ENCODE results near the gene ITGB3. TPM values are rescaled to one million over a fixed set of nuclear protein-coding genes. Genes with fewer than 3 reads are reported as not detected.

Gene ITGB3
- total RNA-seq, 1 donor from 2014 or later = not detected

DNA sequence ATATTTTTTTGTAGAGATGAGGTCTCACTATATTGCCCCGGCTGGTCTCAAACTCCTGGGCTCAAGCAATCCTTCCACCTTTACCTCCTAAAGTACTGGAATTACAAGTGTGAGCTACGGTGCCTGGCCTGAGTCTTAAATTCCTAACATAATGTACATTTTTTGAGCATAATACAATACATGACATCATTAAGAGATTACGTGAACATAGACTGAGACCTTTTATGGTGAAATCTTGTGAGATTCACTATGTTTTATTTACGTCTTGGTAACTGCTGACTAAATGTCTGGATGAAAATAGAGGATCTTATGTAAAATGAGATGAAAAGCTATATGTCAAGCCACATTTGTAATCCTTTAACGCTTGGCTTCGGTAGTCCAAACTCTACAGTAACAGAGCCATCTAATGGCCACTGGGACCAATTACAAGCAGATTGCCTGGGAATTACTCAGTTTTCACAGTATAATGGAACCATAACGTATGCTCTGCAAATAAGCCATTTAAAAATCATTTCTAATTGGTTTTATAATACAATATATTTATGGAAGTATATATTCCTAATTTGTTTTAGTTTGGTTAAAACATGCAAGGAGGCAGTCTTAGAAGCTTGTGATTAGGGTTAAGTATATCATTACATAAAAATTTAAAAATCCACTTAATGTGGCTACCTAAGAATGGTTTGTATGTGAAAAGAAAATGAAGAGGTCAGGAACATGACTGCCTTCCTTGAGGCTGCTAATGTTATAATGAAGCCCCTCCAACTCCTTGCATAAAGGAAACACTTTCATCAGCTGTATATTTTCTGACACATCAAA is 62.0 kb downstream of the ITGB3 start:
- Mint-ChIP-seq H3K27ac (ENCODE audit: unreplicated experiment) (no peak overlapping the region), H3K36me3 (ENCODE audit: low read depth, unreplicated experiment) (no peaks in the 10 kb centered on the region), H3K4me1 (ENCODE audit: unreplicated experiment) (no peaks in the 10 kb centered on the region), H3K27me3 (ENCODE audit: unreplicated experiment) (no peaks in the 10 kb centered on the region), H3K4me3 (ENCODE audit: unreplicated experiment) (no peak overlapping the region), H3K9me3 (ENCODE audit: unreplicated experiment) (no peaks in the 10 kb centered on the region)
- TF ChIP-seq CTCF (IDR thresholded peaks at IDR 0.05; ENCODE audit: unreplicated experiment) = peak; percentile 15
- peak; percentile 25 for DNase-seq (ENCODE audit: low spot score)

DNA sequence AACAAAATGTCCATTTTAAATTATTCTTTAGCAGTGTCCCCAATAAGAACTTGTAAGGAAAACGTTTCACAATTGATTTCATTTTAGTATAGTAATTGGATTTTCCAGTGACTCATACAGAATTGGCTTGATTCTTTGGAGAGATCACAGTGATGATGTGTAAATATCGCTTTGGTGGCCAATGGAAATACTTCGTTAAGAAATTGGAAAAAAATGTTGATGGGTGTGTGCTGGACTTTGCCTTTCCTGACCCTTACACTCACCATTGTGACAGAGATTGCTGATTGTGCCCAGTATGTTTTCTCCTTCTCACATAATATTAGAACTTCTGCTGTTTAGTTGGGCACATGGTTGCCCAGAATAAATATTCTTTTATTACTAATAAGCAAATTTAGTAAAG is 62.7 kb downstream of the ITGB3 start:
- Mint-ChIP-seq H3K4me1 (ENCODE audit: unreplicated experiment) (no peaks in the 10 kb centered on the region), H3K9me3 (ENCODE audit: unreplicated experiment) (peaks cover 3% of the 10 kb centered on the region), H3K27ac (ENCODE audit: unreplicated experiment) (no peak overlapping the region), H3K27me3 (ENCODE audit: unreplicated experiment) (no peaks in the 10 kb centered on the region), H3K36me3 (ENCODE audit: low read depth, unreplicated experiment) (no peaks in the 10 kb centered on the region), H3K4me3 (ENCODE audit: unreplicated experiment) (no peak overlapping the region)
- DNase-seq (ENCODE audit: low spot score) = no peak
- no peak for TF ChIP-seq CTCF (IDR thresholded peaks at IDR 0.05; ENCODE audit: unreplicated experiment)

GRCh38 chr17:47317119-47317518 is 63.5 kb downstream of the ITGB3 start:
- H3K4me1 Mint-ChIP-seq (ENCODE audit: unreplicated experiment) = no peaks in the 10 kb centered on the region
- no peaks in the 10 kb centered on the region for H3K36me3 Mint-ChIP-seq (ENCODE audit: low read depth, unreplicated experiment)

GRCh38 chr17:47318197-47318918 is 64.7 kb downstream of the ITGB3 start:
- H3K4me3 Mint-ChIP-seq (ENCODE audit: unreplicated experiment) = no peak overlapping the region
- no peaks in the 10 kb centered on the region for H3K36me3 Mint-ChIP-seq (ENCODE audit: low read depth, unreplicated experiment)
- no peak for DNase-seq (ENCODE audit: low spot score)
- peaks cover 3% of the 10 kb centered on the region for H3K27me3 Mint-ChIP-seq (ENCODE audit: unreplicated experiment)
- H3K9me3 Mint-ChIP-seq (ENCODE audit: unreplicated experiment) = peaks cover 3% of the 10 kb centered on the region
- no peak overlapping the region for H3K27ac Mint-ChIP-seq (ENCODE audit: unreplicated experiment)
- TF ChIP-seq CTCF (IDR thresholded peaks at IDR 0.05; ENCODE audit: unreplicated experiment) = no peak
- H3K4me1 Mint-ChIP-seq (ENCODE audit: unreplicated experiment) = peaks cover 3% of the 10 kb centered on the region

More at GRCh38 chr17:47317119-47317518, 63.5 kb downstream of the ITGB3 start:
- H3K27me3 Mint-ChIP-seq (ENCODE audit: unreplicated experiment) = no peaks in the 10 kb centered on the region
- peaks cover 3% of the 10 kb centered on the region for H3K9me3 Mint-ChIP-seq (ENCODE audit: unreplicated experiment)
- no peak overlapping the region for H3K27ac Mint-ChIP-seq (ENCODE audit: unreplicated experiment)
- no peak for TF ChIP-seq CTCF (IDR thresholded peaks at IDR 0.05; ENCODE audit: unreplicated experiment)
- DNase-seq (ENCODE audit: low spot score) = no peak
- no peak overlapping the region for H3K4me3 Mint-ChIP-seq (ENCODE audit: unreplicated experiment)
